Aorta (tissue), 5 donors: ENCODE data around the gene MCOLN2. TPM values are rescaled to one million over a fixed set of nuclear protein-coding genes. Genes with fewer than 3 reads are reported as not detected.
"Not testable (repeated sequence)": the region's sequence is repeated elsewhere in the genome, so short reads cannot be mapped to it uniquely, and the experiment has no call there.

ENCODE experiments used
- ATAC-seq: fragments of 200-7000 bp; cut with Tn5 transposase; one replicate; pipeline ENCODE4 v1.9.1; 2022; ENCODE audit warnings: moderate library complexity; ENCODE audit not compliant: low FRiP score
- DNase-seq, 2 donors: peaks; one replicate each; pipeline ENCODE4 v3.0.0-alpha.2; 2020
- H3K27ac ChIP-seq, 2 donors: one replicate each; pipeline ENCODE4 v1.5.1; 2013; ENCODE audit warnings: low read length in 2 of 2, mild to moderate bottlenecking in 2 of 2, moderate library complexity in 2 of 2, control low read depth in 1 of 2, inconsistent platforms in 1 of 2, low read depth in 1 of 2
- H3K27me3 ChIP-seq, 2 donors: one replicate each; pipeline ENCODE4 v1.6.1; 2013; ENCODE audit warnings: control low read depth in 1 of 2, low read length in 1 of 2, mild to moderate bottlenecking in 1 of 2, moderate library complexity in 1 of 2; ENCODE audit not compliant: insufficient read depth in 2 of 2, control insufficient read depth in 1 of 2
- H3K36me3 ChIP-seq, 2 donors: one replicate each; pipeline ENCODE4 v1.6.1; 2013; ENCODE audit warnings: control low read depth in 1 of 2, low read length in 1 of 2, mild to moderate bottlenecking in 1 of 2; ENCODE audit not compliant: insufficient read depth in 2 of 2, control insufficient read depth in 1 of 2
- H3K4me1 ChIP-seq, 2 donors: one replicate each; pipeline ENCODE4 v1.6.1; 2013; ENCODE audit warnings: low read length in 2 of 2, control low read depth in 1 of 2, mild to moderate bottlenecking in 1 of 2, moderate library complexity in 1 of 2; ENCODE audit not compliant: insufficient read depth in 2 of 2, control insufficient read depth in 1 of 2
- H3K4me3 ChIP-seq, 2 donors: one replicate each; pipeline ENCODE4 v1.5.1; 2013; ENCODE audit warnings: low read length in 2 of 2, control low read depth in 1 of 2, mild to moderate bottlenecking in 1 of 2
- H3K9me3 ChIP-seq: one replicate; pipeline ENCODE4 v1.6.1; 2013; ENCODE audit warnings: mild to moderate bottlenecking, low read length; ENCODE audit not compliant: control insufficient read depth
- WGBS, 2 donors: extraction: QIAGEN DNeasy Blood & Tissue Kit; methylation state at CpG; one replicate each; pipeline ENCODE4 v1.1.7; 2013; 5-methylcytosine and 5-hydroxymethylcytosine counted together
- intact Hi-C, 2 donors: fragments of 100-400 bp; cut with DNase I; formaldehyde crosslinking; loops; one replicate each; pipeline versions ENCODE4 v1.14.2 to v1.15.0; 2022
- polyA plus RNA-seq, 2 donors: library from polyadenylated mRNA; stranded (reverse); fragments of 200-250 nt; gene quantifications; one replicate each; pipeline ENCODE4 v1.2.3, GENCODE V29; 2013
- total RNA-seq, 2 donors: library from RNA; stranded (reverse); fragmentation: NEBNext Ultra II Directional; extraction: Animal tissue kit (Norgen Biotek cat#: 25700); gene quantifications; one replicate each; pipeline ENCODE4 v1.2.1, GENCODE V29; 2021
- donor health status: healthy with polysubstance abuse.
- donor health status: Bipolar disorder and iron deficiency.
- donor health status: DM: no; HTN: no; CAD: no.
- donor health status: DM: no; HTN: no; CAD: no.
- donor health status: DM: yes; HTN: yes; CAD: no.

MCOLN2 gene
- total and polyA plus RNA-seq, 4 donors: 1.0 to 3.9 (median 2.2) TPM

DNA sequence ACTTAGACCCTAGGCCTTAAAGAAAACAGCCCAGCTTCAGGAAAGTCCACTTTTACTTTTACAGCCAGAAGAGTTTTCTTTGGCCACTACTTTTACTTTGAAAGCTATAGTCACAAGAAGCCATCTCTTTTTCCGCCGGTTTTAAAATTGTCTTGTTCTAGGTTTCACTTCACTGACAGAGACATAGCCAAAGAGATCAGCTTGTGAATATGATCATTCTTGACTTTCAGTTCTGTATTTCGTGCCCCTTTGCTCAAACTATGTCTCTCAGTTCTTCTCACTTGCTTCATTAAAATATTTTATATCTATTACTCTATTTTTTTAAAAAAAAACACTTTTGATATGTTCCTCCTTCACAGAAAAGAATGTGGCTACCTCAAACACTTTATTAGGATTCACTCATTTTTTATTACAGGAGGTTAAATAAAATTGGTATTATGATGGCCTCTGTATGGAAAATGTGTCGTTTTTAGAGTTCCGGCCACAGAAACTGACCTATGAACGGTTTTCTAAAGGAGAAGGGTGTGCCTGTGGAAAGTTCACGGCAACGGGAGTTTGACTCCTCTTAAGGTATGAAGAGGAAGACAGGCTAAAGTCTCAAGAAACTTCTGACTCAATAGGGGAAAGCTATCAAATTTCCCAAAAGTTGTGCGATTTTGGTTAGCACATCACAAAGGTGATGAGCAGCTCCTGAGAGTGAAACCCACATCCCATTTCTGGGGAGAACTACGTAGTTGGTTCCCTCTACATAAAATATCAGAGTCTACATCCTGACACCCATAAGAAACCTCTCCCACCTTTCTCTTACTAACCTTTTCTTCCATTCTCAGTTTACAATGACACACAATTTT is 1.2 kb downstream of the MCOLN2 start:
- intact Hi-C loops: loop anchor here in 1 of 2 donors (5.0 kb wide), 1 partner anchor 53 kb away; no protein-coding TSS in a partner anchor

DNA sequence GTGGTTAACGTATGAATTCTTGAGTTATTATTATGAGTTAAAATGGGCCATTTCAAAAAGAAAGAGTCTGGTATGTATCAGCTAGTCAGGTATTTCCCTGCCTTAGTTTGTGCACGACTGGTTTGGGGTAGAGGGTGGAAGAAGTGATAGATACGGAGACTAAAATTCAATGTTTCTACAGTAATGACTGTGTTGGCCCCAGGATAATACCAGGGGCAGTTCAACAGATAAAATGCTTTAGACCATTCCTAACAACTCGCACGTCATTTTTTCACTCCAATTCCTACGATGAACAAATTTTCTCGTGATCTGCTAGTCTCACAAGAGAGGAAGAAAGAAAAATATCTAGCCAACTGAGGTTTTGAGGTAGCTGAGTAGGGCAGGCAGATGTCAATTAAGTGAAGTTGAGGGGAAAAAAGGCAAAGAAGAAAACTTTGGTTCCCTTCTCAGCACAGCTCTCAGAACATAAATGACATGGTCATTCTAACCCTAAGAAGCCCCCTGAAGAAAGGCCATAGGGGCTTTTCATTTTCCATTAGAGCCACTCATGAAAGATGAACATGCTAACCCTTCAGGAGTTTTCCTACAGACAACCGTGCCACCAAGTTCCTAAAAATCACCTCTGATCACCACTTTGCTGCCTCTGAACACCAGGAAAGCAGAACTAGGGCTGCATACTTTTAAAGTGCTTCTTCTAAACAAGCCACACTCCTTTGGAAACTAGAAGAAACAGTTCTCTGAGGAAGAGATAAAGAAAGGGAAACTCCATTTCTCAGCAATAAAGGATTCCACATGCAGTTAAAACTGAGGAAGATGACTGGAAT is 5.6 kb downstream of the MCOLN2 start:
- ATAC-seq: no peak

More for the DNA sequence above, 1.2 kb downstream of the MCOLN2 start:
- Histone ChIP-seq H3K27ac (no peak overlapping the region), H3K9me3 (no peaks in the 10 kb centered on the region), H3K4me3 (no peak overlapping the region), H3K27me3 (no peaks in the 10 kb centered on the region), H3K4me1 (no peaks in the 10 kb centered on the region), H3K36me3 (no peaks in the 10 kb centered on the region)
- ATAC-seq (no peak), DNase-seq (no peak)
- WGBS, 2 donors: 87 to 92% methylated on average over 10 of the region's 10 CpGs

GRCh38 chr1:84988588-84988987 is 8.3 kb downstream of the MCOLN2 start:
- ATAC-seq (no peak), DNase-seq (no peak)
- Histone ChIP-seq H3K4me3 (no peak overlapping the region), H3K27ac (no peak overlapping the region), H3K9me3 (no peaks in the 10 kb centered on the region), H3K4me1 (no peaks in the 10 kb centered on the region), H3K27me3 (no peaks in the 10 kb centered on the region), H3K36me3 (no peaks in the 10 kb centered on the region)
- intact Hi-C loops: no loop called here
- WGBS, 2 donors: 81% methylated on average over 2 of the region's 2 CpGs

More for the DNA sequence above, 5.6 kb downstream of the MCOLN2 start:
- Histone ChIP-seq H3K36me3 (no peaks in the 10 kb centered on the region), H3K27ac (no peak overlapping the region), H3K27me3 (no peaks in the 10 kb centered on the region), H3K9me3 (no peaks in the 10 kb centered on the region), H3K4me3 (no peak overlapping the region), H3K4me1 (no peaks in the 10 kb centered on the region)
- WGBS, 2 donors: 73% methylated on average over 8 of the region's 8 CpGs
- intact Hi-C loops: no loop called here
- no peak for DNase-seq

DNA sequence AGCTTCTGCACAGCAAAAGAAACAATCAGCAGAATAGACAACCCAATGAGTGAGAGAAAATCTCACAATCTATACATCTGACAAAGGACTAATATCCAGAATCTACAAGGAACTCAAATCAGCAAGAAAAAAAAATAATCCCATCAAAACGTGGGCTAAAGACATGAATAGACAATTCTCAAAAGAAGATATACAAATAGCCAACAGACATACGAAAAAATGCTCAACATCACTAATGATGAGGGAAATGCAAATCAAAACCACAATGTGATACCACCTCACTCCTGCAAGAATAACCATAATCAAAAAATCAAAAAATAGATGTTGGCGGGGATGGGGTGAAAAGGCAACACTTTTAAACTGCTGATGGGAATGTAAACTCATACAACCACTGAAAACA is 10.4 kb downstream of the MCOLN2 start:
- ATAC-seq, H3K27me3 ChIP-seq, intact Hi-C loops, H3K27ac ChIP-seq, DNase-seq, H3K36me3 ChIP-seq, H3K9me3 ChIP-seq, H3K4me1 ChIP-seq, H3K4me3 ChIP-seq: not testable (repeated sequence)
- 83 to 85% methylated on average over 3 of the region's 3 CpGs for WGBS, 2 donors

DNA sequence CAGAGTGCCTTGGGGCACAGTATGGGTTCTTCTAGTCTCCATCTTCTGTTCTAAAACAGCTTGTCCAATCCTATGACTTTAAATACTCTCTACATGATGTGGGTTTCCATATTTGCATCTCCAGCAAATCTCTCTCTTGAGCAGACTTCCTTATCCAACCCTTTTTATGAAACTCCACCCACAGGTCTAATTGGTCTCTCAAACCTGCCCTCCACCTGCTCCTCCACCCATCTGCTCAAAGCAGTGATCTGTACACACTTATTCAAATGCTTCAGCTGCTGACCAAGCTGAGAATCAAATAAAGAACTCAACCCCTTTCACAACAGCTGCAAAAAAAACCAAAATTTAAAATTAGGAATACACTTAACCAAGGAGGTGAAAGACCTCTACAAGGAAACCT is 11.5 kb downstream of the MCOLN2 start:
- Histone ChIP-seq H3K36me3 (no peaks in the 10 kb centered on the region), H3K4me1 (no peaks in the 10 kb centered on the region), H3K9me3 (no peaks in the 10 kb centered on the region), H3K27me3 (no peaks in the 10 kb centered on the region), H3K27ac (no peak overlapping the region), H3K4me3 (no peak overlapping the region)
- no peak for DNase-seq
- intact Hi-C loops: no loop called here
- ATAC-seq: no peak

DNA sequence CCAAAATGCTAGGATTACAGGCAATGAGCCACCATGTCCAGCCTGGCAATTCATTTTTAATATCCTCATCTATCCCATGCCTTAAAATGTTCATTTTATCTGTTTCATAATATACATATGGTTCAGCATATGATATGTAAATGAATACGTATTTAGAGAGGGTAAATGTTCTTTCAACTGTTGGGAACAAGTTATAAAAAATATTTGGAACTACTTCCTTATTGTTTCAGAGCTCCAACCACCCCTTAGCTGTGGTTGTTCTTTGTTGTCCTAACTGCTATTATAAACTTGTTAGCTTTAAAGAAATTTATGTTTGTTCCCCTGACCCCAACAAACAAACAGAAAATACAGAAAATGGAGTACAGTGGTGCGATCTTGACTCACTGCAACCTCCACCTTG is 14.5 kb downstream of the MCOLN2 start:
- Histone ChIP-seq H3K27me3 (no peaks in the 10 kb centered on the region), H3K36me3 (no peaks in the 10 kb centered on the region), H3K9me3 (no peaks in the 10 kb centered on the region), H3K4me3 (no peak overlapping the region), H3K27ac (no peak overlapping the region), H3K4me1 (no peaks in the 10 kb centered on the region)
- ATAC-seq: no peak
- no peak for DNase-seq
- whole genome bisulfite sequencing, 2 donors: 86 to 87% methylated on average over 2 of the region's 2 CpGs
- intact Hi-C loops: no loop called here

GRCh38 chr1:84975035-84975434 is 21.9 kb downstream of the MCOLN2 start:
- Histone ChIP-seq H3K9me3 (no peaks in the 10 kb centered on the region), H3K4me3 (no peak overlapping the region), H3K36me3 (no peaks in the 10 kb centered on the region), H3K27me3 (no peaks in the 10 kb centered on the region), H3K27ac (no peak overlapping the region), H3K4me1 (no peaks in the 10 kb centered on the region)
- 50 to 73% methylated on average over 2 of the region's 2 CpGs for WGBS, 2 donors
- intact Hi-C loops: no loop called here
- no peak for DNase-seq
- no peak for ATAC-seq

DNA sequence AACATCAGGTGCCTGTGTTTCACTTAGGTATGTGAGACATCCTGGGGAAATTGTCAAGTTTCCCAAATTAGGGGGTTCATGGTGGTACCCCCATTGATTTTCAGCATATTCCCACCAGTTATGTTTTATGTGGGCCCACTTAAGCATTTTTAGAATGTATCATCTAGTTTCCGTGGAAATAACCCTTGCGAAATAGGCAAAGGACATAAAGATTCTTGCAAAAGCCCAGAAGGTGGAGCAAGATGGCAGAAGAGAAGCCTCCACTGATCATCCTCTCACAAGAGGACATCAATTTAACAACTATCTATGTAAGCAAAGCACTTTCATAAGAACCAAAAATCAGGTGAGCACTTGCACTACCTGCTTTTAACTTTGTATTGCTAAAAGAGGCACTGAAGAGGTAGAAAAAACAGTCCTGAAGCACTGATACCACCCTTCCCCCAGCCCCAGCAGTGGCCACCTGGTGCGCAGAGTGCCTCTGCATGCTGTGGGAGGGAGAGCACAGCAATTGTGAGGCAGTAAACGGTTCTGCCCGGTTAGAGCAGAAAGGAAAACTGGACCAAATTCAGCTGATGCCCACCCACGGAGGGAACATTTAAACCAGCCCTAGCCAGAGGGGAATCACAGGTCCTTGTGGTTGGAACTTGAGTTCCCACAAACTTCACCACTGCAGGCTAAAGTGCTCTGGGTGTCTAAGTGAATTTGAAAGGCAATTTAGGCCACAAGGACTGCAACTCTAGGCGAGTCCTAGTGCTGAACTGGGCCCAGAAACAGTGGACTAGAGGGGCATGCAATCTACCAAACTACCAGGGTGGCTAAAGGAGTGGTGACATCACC is 23.2 kb downstream of the MCOLN2 start:
- H3K36me3 ChIP-seq: no peaks in the 10 kb centered on the region
- H3K9me3 ChIP-seq: no peaks in the 10 kb centered on the region
- intact Hi-C loops: no loop called here
- H3K27ac ChIP-seq: no peak overlapping the region
- H3K4me1 ChIP-seq: no peaks in the 10 kb centered on the region
- ATAC-seq (no peak), DNase-seq (no peak)
- WGBS, 2 donors: 79 to 84% methylated on average over 7 of the region's 7 CpGs
- H3K27me3 ChIP-seq: no peaks in the 10 kb centered on the region
- no peak overlapping the region for H3K4me3 ChIP-seq
